Measurements from ENCODE around the gene TLNRD1.

The TLNRD1 gene

DNA sequence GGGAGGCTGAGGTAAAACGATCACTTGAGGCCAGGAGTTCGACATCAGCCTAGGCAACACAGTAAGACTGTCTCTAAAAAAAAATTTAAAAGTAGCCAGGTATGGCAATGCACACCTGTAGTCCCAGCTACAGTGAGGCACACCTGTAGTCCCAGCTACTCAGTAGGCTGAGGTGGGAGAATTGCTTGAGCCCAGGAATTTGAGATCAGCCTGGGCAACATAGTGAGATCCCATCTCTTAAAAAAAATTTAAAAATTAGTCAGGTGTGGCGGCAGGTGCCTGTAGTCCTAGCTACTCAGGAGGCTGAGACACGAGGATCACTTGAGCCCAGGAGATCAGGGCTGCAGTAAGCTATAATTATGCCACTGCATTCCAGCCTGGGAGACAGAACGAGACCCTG, 17.9 kb upstream of the TLNRD1 start:
- Histone ChIP-seq H3K27me3 (replicated peaks; ENCODE audit: insufficient read depth, low read length) (no peaks in the 10 kb centered on the region), H3K9me3 (replicated peaks; ENCODE audit: insufficient read depth, low read length) (no peaks in the 10 kb centered on the region), H2AFZ (ENCODE audit: low read length) (no peak overlapping the region), H3K36me3 (replicated peaks; ENCODE audit: insufficient read depth, low read length) (peaks cover 8% of the 10 kb centered on the region; the same call in 1 of the 2 replicates), H3K4me1 (ENCODE audit: low read length) (no peaks in the 10 kb centered on the region), H3F3A (ENCODE audit: insufficient read depth, low read length) (no peaks in the 10 kb centered on the region), H3K79me2 (ENCODE audit: low read length) (peaks cover 86% of the 10 kb centered on the region), H3K9ac (ENCODE audit: low read length) (no peak overlapping the region), H3K27ac (ENCODE audit: low read length) (no peak overlapping the region), H3K4me2 (ENCODE audit: low read depth, low read length) (no peak overlapping the region), H3K4me3 (ENCODE audit: low read length) (no peak overlapping the region), H3K9me2 (replicated peaks; ENCODE audit: insufficient read depth, low read length) (no peaks in the 10 kb centered on the region), H4K20me1 (ENCODE audit: insufficient read depth, low read length) (peaks cover 6% of the 10 kb centered on the region; the same call in 1 of the 2 replicates)
- DNase-seq, result no peak
- TF ChIP-seq EZH2phosphoT487 (IDR thresholded peaks at IDR 0.05; ENCODE audit: low read length) (no peak), EZH2 (optimal IDR thresholded peaks at IDR 0.05; ENCODE audit: low read depth, low read length) (no peak)
- TF ChIP-seq, protein P1, sequence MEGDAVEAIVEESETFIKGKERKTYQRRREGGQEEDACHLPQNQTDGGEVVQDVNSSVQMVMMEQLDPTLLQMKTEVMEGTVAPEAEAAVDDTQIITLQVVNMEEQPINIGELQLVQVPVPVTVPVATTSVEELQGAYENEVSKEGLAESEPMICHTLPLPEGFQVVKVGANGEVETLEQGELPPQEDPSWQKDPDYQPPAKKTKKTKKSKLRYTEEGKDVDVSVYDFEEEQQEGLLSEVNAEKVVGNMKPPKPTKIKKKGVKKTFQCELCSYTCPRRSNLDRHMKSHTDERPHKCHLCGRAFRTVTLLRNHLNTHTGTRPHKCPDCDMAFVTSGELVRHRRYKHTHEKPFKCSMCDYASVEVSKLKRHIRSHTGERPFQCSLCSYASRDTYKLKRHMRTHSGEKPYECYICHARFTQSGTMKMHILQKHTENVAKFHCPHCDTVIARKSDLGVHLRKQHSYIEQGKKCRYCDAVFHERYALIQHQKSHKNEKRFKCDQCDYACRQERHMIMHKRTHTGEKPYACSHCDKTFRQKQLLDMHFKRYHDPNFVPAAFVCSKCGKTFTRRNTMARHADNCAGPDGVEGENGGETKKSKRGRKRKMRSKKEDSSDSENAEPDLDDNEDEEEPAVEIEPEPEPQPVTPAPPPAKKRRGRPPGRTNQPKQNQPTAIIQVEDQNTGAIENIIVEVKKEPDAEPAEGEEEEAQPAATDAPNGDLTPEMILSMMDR (IDR thresholded peaks at IDR 0.05; ENCODE audit: low read length), result no peak

DNA sequence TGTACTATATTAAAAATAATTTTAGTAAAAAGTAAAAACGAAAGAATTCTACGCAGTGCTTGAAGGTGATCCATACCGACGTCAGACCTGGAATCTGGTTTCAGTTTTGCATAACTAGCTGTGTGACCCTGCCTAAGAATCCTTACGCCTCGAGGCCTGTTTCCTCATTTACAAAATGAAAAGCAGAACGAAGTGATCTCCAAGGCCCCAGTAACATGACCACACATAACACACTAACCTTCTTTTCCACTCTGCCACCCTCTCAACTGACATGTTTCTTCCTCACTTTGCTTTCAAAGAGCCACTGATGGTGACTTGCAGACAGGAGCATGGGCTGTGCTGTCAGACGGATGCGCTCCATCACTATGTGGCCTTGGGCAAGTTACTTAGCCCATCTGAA, 15.9 kb upstream of the TLNRD1 start:
- no peak overlapping the region for H3K9ac ChIP-seq (ENCODE audit: low read length)
- H3K36me3 ChIP-seq (replicated peaks; ENCODE audit: insufficient read depth, low read length), result 0 out of 2 replicates have a peak, but pooled peaks cover 5% of the 10 kb centered on the region
- no peak overlapping the region for H3K4me3 ChIP-seq (ENCODE audit: low read length)
- TF ChIP-seq, protein P1 (IDR thresholded peaks at IDR 0.05; ENCODE audit: low read length), result no peak
- H3K9me2 ChIP-seq (replicated peaks; ENCODE audit: insufficient read depth, low read length), result no peaks in the 10 kb centered on the region
- no peaks in the 10 kb centered on the region for H3K9me3 ChIP-seq (replicated peaks; ENCODE audit: insufficient read depth, low read length)
- peaks cover 6% of the 10 kb centered on the region; the same call in 1 of the 2 replicates for H4K20me1 ChIP-seq (ENCODE audit: insufficient read depth, low read length)
- DNase-seq, result no peak
- no peaks in the 10 kb centered on the region for H3F3A ChIP-seq (ENCODE audit: insufficient read depth, low read length)
- H2AFZ ChIP-seq (ENCODE audit: low read length), result no peak overlapping the region
- no peaks in the 10 kb centered on the region for H3K27me3 ChIP-seq (replicated peaks; ENCODE audit: insufficient read depth, low read length)
- H3K79me2 ChIP-seq (ENCODE audit: low read length), result peaks cover 84% of the 10 kb centered on the region
- H3K27ac ChIP-seq (ENCODE audit: low read length), result no peak overlapping the region
- H3K4me2 ChIP-seq (ENCODE audit: low read depth, low read length), result no peak overlapping the region
- H3K4me1 ChIP-seq (ENCODE audit: low read length), result peaks cover 8% of the 10 kb centered on the region

DNA sequence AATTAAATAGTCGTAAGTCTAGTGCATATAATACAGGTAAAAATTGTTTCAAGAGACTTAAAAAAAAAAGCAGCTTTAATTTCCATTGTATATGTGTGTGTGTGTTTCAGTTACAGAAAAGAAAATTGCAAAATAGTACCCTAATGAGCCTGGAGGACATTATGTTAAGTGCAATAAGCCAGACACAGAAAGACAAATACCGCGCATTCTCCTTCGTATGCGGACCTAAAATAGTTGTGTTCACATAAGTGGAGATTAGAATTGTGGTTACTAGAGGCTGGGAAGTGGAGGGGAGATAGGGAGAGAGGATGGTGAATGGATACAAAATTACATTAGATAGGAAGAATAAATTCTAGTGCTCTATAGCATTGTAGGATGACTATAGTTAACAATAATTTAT, 14.7 kb upstream of the TLNRD1 start:
- Histone ChIP-seq H2AFZ (ENCODE audit: low read length) (no peak overlapping the region), H3K27me3 (replicated peaks; ENCODE audit: insufficient read depth, low read length) (no peaks in the 10 kb centered on the region), H4K20me1 (ENCODE audit: insufficient read depth, low read length) (peaks cover 6% of the 10 kb centered on the region; the same call in 1 of the 2 replicates), H3K9ac (ENCODE audit: low read length) (no peak overlapping the region), H3K79me2 (ENCODE audit: low read length) (peaks cover 76% of the 10 kb centered on the region), H3K27ac (ENCODE audit: low read length) (no peak overlapping the region), H3K4me3 (ENCODE audit: low read length) (no peak overlapping the region), H3K36me3 (replicated peaks; ENCODE audit: insufficient read depth, low read length) (no peaks in the 10 kb centered on the region), H3K4me2 (ENCODE audit: low read depth, low read length) (no peak overlapping the region), H3K9me3 (replicated peaks; ENCODE audit: insufficient read depth, low read length) (no peaks in the 10 kb centered on the region), H3F3A (ENCODE audit: insufficient read depth, low read length) (peaks cover 5% of the 10 kb centered on the region; the same call in 1 of the 2 replicates), H3K4me1 (ENCODE audit: low read length) (peaks cover 14% of the 10 kb centered on the region), H3K9me2 (replicated peaks; ENCODE audit: insufficient read depth, low read length) (no peaks in the 10 kb centered on the region)
- DNase-seq, result no peak
- no peak for TF ChIP-seq EZH2 (optimal IDR thresholded peaks at IDR 0.05; ENCODE audit: low read depth, low read length)
- TF ChIP-seq, protein P1 (IDR thresholded peaks at IDR 0.05; ENCODE audit: low read length), result no peak
- no peak for TF ChIP-seq EZH2phosphoT487 (IDR thresholded peaks at IDR 0.05; ENCODE audit: low read length)
